SK-N-SH treated with all-trans-retinoic acid at 6 μM for 48 hours (cell line): ENCODE data around the gene TSC2.

Source experiments
- ATAC-seq: fragments of 200-7000 bp; cut with Tn5 transposase; 3 replicates; pipeline ENCODE4 v1.9.1; 2020; ENCODE audit warnings: mild to moderate bottlenecking, moderate library complexity
- ARNTL ChIP-seq: fragments of 450-650 bp; formaldehyde crosslinking; IDR thresholded peaks from 2 replicates; pipeline ENCODE4 v1.5.0; 2020; ENCODE audit warnings: low read depth, mild to moderate bottlenecking, moderate library complexity, borderline replicate concordance
- BACH2 ChIP-seq: fragments of 250-450 bp; sonication (Bioruptor Pico); IDR thresholded peaks from 2 replicates; pipeline ENCODE4 v1.9.0; 2021; ENCODE audit warnings: mild to moderate bottlenecking, borderline replicate concordance
- CSDC2 ChIP-seq: fragments of 250-450 bp; sonication (Bioruptor Pico); IDR thresholded peaks from 2 replicates; pipeline ENCODE4 v1.5.0; 2020; ENCODE audit warnings: mild to moderate bottlenecking, moderate library complexity
- ESRRG ChIP-seq: fragments of 250-450 bp; sonication (Bioruptor Pico); IDR thresholded peaks from 2 replicates; pipeline ENCODE4 v1.6.1; 2021; ENCODE audit warnings: mild to moderate bottlenecking
- ISL1 ChIP-seq: fragments of 250-450 bp; sonication (Bioruptor Pico); IDR thresholded peaks from 2 replicates; pipeline ENCODE4 v2.1.2; 2022; ENCODE audit warnings: mild to moderate bottlenecking, moderate library complexity
- OSR1 ChIP-seq: fragments of 250-450 bp; sonication (Bioruptor Pico); IDR thresholded peaks from 2 replicates; pipeline ENCODE4 v1.8.0; 2022; ENCODE audit warnings: moderate library complexity, mild to moderate bottlenecking, inconsistent platforms
- PPARA ChIP-seq: fragments of 250-450 bp; sonication (Bioruptor Pico); IDR thresholded peaks from 2 replicates; pipeline ENCODE4 v1.5.0; 2020; ENCODE audit warnings: mild to moderate bottlenecking, borderline replicate concordance
- RARB ChIP-seq: fragments of 250-450 bp; sonication (Bioruptor Pico); IDR thresholded peaks from 2 replicates; pipeline ENCODE4 v1.8.0; 2021; ENCODE audit warnings: mild to moderate bottlenecking, moderate library complexity
- SNAI2 ChIP-seq: fragments of 250-450 bp; sonication (Bioruptor Pico); IDR thresholded peaks from 2 replicates; pipeline ENCODE4 v1.5.0; 2020; ENCODE audit warnings: mild to moderate bottlenecking, moderate library complexity
- TCF4 ChIP-seq: fragments of 250-450 bp; sonication (Bioruptor Pico); IDR thresholded peaks from 2 replicates; pipeline ENCODE4 v1.8.0; 2021; ENCODE audit warnings: mild to moderate bottlenecking, moderate library complexity, borderline replicate concordance
- TOX ChIP-seq: fragments of 250-450 bp; sonication (Bioruptor Pico); IDR thresholded peaks from 2 replicates; pipeline ENCODE4 v1.8.0; 2021; ENCODE audit warnings: mild to moderate bottlenecking, moderate library complexity, borderline replicate concordance
- ZC3H10 ChIP-seq: fragments of 250-450 bp; sonication (Bioruptor Pico); IDR thresholded peaks from 2 replicates; pipeline ENCODE4 v1.5.1; 2021; ENCODE audit warnings: mild to moderate bottlenecking, moderate library complexity
- ZFP3 ChIP-seq: fragments of 250-450 bp; sonication (Bioruptor Pico); IDR thresholded peaks from 2 replicates; pipeline ENCODE4 v1.5.0; 2020; ENCODE audit warnings: mild to moderate bottlenecking, moderate library complexity
- ZFP30 ChIP-seq: fragments of 450-650 bp; formaldehyde crosslinking; IDR thresholded peaks from 2 replicates; pipeline ENCODE4 v1.5.0; 2022; ENCODE audit warnings: mild to moderate bottlenecking, moderate library complexity
- ZNF565 ChIP-seq: fragments of 450-650 bp; formaldehyde crosslinking; conservative IDR thresholded peaks from 2 replicates; pipeline ENCODE4 v1.5.0; 2020; ENCODE audit warnings: low read depth, mild to moderate bottlenecking, moderate library complexity
- ZNF70 ChIP-seq: fragments of 450-650 bp; formaldehyde crosslinking; IDR thresholded peaks from 2 replicates; pipeline ENCODE4 v1.5.0; 2020; ENCODE audit warnings: mild to moderate bottlenecking, moderate library complexity
- ZNF8 ChIP-seq: fragments of 450-650 bp; formaldehyde crosslinking; IDR thresholded peaks from 2 replicates; pipeline ENCODE4 v1.5.0; 2020; ENCODE audit warnings: mild to moderate bottlenecking, moderate library complexity
- TF ChIP-seq, protein P1 (sequence below): fragments of 250-450 bp; sonication (Bioruptor Pico); IDR thresholded peaks from 2 replicates; pipeline ENCODE4 v1.5.0; 2020; ENCODE audit warnings: mild to moderate bottlenecking, moderate library complexity
- TF ChIP-seq, protein P2 (sequence below): fragments of 250-450 bp; sonication (Bioruptor Pico); IDR thresholded peaks from 2 replicates; pipeline ENCODE4 v1.8.0; 2021; ENCODE audit warnings: low read depth, mild to moderate bottlenecking, moderate library complexity, borderline replicate concordance
- TF ChIP-seq, protein P3 (sequence below): fragments of 250-450 bp; sonication (Bioruptor Pico); IDR thresholded peaks from 2 replicates; pipeline ENCODE4 v1.5.1; 2021; ENCODE audit warnings: mild to moderate bottlenecking, moderate library complexity
- TF ChIP-seq, protein P4 (sequence below): fragments of 250-450 bp; sonication (Bioruptor Pico); IDR thresholded peaks from 2 replicates; pipeline ENCODE4 v1.8.0; 2020; ENCODE audit warnings: mild to moderate bottlenecking, moderate library complexity, borderline replicate concordance
- TF ChIP-seq, protein P5 (sequence below): fragments of 250-450 bp; sonication (Bioruptor Pico); IDR thresholded peaks from 2 replicates; pipeline ENCODE4 v1.5.1; 2020; ENCODE audit warnings: low read depth, mild to moderate bottlenecking, moderate library complexity

Gene TSC2

DNA sequence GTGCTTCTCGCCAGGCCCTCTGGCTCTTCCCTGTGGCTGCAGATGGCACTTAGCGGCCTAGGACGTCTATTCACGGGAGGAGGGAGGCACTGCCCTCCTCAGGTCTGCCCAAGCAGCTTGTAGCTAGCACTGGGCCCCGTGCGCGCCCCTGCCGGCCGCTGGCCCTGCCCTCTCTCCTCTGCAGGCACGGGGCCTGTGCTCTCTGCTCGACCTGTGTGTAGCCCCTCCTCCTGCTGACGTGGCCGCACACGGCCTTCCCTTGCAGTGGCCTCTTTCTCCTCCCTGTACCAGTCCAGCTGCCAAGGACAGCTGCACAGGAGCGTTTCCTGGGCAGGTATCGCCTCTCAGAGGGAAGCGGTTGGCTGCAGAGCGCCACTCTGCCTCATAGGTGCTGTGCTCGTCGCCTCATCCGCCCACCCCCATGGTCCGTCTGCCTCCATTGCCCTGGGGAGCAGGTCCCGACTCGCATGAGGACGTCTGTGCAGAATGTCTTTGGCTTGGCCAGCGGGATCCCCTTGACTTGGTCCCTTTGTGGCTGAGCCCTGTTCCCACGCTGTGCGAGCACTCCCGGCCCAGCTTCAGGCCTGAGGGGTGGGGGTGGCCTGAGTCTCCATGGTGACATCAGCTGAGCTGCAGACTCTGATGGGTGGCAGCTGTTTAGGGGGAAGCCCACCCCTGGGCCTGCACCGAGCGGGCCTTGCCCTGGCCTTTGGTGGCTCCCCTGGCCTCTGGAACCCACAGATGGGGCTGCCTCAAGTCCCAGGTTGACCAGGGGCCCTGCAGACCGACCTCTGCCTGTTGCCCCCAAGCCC lies 34.6 kb downstream of the TSC2 start:
- no peak; the same call in 2 of the 3 replicates for ATAC-seq
- no peak for TF ChIP-seq TOX (CRISPR knock-in tag)
- TF ChIP-seq ISL1: no peak
- TF ChIP-seq ZC3H10 (CRISPR knock-in tag): no peak
- no peak for TF ChIP-seq SNAI2 (CRISPR knock-in tag)
- TF ChIP-seq ZNF70 (CRISPR knock-in tag): no peak
- TF ChIP-seq, protein P1, sequence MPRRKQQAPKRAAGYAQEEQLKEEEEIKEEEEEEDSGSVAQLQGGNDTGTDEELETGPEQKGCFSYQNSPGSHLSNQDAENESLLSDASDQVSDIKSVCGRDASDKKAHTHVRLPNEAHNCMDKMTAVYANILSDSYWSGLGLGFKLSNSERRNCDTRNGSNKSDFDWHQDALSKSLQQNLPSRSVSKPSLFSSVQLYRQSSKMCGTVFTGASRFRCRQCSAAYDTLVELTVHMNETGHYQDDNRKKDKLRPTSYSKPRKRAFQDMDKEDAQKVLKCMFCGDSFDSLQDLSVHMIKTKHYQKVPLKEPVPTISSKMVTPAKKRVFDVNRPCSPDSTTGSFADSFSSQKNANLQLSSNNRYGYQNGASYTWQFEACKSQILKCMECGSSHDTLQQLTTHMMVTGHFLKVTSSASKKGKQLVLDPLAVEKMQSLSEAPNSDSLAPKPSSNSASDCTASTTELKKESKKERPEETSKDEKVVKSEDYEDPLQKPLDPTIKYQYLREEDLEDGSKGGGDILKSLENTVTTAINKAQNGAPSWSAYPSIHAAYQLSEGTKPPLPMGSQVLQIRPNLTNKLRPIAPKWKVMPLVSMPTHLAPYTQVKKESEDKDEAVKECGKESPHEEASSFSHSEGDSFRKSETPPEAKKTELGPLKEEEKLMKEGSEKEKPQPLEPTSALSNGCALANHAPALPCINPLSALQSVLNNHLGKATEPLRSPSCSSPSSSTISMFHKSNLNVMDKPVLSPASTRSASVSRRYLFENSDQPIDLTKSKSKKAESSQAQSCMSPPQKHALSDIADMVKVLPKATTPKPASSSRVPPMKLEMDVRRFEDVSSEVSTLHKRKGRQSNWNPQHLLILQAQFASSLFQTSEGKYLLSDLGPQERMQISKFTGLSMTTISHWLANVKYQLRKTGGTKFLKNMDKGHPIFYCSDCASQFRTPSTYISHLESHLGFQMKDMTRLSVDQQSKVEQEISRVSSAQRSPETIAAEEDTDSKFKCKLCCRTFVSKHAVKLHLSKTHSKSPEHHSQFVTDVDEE (CRISPR knock-in tag): no peak

DNA sequence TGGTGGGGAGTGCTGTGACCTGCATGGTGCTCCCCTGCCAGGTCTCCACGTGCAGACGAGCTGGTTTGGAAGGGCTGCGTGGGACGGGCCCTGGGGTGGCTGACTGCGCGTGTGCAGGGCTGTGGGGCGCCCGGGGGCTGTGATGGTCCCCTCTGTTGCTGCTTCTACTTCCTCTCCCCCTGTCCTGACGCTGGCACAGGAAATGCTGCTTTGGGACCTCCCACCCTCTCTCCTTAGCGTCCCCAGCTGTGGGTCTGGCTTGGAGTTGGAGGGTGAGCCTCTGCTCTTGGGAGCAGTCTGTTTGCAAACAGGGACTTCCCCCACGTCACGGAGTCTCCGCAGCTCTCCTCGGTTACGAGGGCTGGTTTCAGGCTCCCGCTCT lies 35.2 kb downstream of the TSC2 start:
- ATAC-seq: no peak
- TF ChIP-seq ESRRG (CRISPR knock-in tag) (no peak), ZFP3 (CRISPR knock-in tag) (no peak), TOX (CRISPR knock-in tag) (no peak), SNAI2 (CRISPR knock-in tag) (no peak), BACH2 (CRISPR knock-in tag) (no peak), TCF4 (no peak), PPARA (CRISPR knock-in tag) (no peak), ZNF8 (CRISPR knock-in tag) (no peak), ISL1 (no peak), CSDC2 (CRISPR knock-in tag) (no peak), ARNTL (CRISPR knock-in tag) (no peak), ZC3H10 (CRISPR knock-in tag) (no peak), OSR1 (CRISPR knock-in tag) (no peak), ZFP30 (CRISPR knock-in tag) (no peak), ZNF565 (no peak)
- TF ChIP-seq, protein P2, sequence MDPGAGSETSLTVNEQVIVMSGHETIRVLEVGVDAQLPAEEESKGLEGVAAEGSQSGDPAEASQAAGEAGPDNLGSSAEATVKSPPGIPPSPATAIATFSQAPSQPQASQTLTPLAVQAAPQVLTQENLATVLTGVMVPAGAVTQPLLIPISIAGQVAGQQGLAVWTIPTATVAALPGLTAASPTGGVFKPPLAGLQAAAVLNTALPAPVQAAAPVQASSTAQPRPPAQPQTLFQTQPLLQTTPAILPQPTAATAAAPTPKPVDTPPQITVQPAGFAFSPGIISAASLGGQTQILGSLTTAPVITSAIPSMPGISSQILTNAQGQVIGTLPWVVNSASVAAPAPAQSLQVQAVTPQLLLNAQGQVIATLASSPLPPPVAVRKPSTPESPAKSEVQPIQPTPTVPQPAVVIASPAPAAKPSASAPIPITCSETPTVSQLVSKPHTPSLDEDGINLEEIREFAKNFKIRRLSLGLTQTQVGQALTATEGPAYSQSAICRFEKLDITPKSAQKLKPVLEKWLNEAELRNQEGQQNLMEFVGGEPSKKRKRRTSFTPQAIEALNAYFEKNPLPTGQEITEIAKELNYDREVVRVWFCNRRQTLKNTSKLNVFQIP: no peak
- TF ChIP-seq, protein P3, sequence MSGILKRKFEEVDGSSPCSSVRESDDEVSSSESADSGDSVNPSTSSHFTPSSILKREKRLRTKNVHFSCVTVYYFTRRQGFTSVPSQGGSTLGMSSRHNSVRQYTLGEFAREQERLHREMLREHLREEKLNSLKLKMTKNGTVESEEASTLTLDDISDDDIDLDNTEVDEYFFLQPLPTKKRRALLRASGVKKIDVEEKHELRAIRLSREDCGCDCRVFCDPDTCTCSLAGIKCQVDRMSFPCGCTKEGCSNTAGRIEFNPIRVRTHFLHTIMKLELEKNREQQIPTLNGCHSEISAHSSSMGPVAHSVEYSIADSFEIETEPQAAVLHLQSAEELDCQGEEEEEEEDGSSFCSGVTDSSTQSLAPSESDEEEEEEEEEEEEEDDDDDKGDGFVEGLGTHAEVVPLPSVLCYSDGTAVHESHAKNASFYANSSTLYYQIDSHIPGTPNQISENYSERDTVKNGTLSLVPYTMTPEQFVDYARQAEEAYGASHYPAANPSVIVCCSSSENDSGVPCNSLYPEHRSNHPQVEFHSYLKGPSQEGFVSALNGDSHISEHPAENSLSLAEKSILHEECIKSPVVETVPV: no peak
- TF ChIP-seq, protein P4, sequence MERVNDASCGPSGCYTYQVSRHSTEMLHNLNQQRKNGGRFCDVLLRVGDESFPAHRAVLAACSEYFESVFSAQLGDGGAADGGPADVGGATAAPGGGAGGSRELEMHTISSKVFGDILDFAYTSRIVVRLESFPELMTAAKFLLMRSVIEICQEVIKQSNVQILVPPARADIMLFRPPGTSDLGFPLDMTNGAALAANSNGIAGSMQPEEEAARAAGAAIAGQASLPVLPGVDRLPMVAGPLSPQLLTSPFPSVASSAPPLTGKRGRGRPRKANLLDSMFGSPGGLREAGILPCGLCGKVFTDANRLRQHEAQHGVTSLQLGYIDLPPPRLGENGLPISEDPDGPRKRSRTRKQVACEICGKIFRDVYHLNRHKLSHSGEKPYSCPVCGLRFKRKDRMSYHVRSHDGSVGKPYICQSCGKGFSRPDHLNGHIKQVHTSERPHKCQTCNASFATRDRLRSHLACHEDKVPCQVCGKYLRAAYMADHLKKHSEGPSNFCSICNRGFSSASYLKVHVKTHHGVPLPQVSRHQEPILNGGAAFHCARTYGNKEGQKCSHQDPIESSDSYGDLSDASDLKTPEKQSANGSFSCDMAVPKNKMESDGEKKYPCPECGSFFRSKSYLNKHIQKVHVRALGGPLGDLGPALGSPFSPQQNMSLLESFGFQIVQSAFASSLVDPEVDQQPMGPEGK: no peak
- TF ChIP-seq, protein P5, sequence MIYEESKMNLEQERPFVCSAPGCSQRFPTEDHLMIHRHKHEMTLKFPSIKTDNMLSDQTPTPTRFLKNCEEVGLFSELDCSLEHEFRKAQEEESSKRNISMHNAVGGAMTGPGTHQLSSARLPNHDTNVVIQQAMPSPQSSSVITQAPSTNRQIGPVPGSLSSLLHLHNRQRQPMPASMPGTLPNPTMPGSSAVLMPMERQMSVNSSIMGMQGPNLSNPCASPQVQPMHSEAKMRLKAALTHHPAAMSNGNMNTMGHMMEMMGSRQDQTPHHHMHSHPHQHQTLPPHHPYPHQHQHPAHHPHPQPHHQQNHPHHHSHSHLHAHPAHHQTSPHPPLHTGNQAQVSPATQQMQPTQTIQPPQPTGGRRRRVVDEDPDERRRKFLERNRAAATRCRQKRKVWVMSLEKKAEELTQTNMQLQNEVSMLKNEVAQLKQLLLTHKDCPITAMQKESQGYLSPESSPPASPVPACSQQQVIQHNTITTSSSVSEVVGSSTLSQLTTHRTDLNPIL (CRISPR knock-in tag): no peak

DNA sequence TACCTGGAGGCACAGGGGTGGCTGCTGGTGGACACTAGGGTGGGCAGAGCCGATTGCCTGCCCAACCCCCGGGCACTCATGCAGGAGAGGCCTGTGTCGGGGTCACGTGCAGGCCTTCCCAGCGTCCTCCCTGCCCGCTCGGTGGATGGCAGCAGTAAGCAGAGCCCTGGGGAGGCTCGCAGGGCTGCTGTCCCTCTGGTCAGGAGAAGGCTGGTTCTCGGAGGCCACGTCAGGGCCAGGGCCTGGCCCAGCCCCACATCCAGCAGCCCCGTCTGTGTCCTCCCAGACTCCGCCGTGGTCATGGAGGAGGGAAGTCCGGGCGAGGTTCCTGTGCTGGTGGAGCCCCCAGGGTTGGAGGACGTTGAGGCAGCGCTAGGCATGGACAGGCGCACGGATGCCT lies 35.6 kb downstream of the TSC2 start:
- no peak for ATAC-seq
- TF ChIP-seq TCF4 (no peak), ZNF8 (CRISPR knock-in tag) (no peak), RARB (CRISPR knock-in tag) (no peak), ISL1 (no peak), CSDC2 (CRISPR knock-in tag) (no peak), TOX (CRISPR knock-in tag) (no peak), OSR1 (CRISPR knock-in tag) (no peak), ZNF565 (no peak), ZFP3 (CRISPR knock-in tag) (no peak)
- TF ChIP-seq, protein P1 (CRISPR knock-in tag): no peak
- TF ChIP-seq, protein P5 (CRISPR knock-in tag): no peak
- TF ChIP-seq, protein P3: no peak
